C4-2B (cell line): ENCODE results near the gene STRN.

ENCODE experiments used
- CTCF ChIP-seq: fragments of 450-650 bp; conservative IDR thresholded peaks from 2 replicates; pipeline ENCODE4 v1.5.1; 2017; ENCODE audit warnings: mild to moderate bottlenecking
- ZFX ChIP-seq: fragments of 450-650 bp; IDR thresholded peaks from 2 replicates; pipeline ENCODE4 v1.6.1; 2017

GRCh38 chr2:36871068-36871707 lies 95.1 kb downstream of the STRN start:
- TF ChIP-seq CTCF (no peak), ZFX (no peak)
